ENCODE measurements around the gene APOB. TPM values are rescaled to one million over a fixed set of nuclear protein-coding genes. Genes with fewer than 3 reads are reported as not detected.

APOB gene
- total and polyA plus RNA-seq, 2 of the 13 experiments (the other 11 are each of a cell fraction or from before 2014, with no cell fraction given) = 1,569 to 2,515 TPM

DNA sequence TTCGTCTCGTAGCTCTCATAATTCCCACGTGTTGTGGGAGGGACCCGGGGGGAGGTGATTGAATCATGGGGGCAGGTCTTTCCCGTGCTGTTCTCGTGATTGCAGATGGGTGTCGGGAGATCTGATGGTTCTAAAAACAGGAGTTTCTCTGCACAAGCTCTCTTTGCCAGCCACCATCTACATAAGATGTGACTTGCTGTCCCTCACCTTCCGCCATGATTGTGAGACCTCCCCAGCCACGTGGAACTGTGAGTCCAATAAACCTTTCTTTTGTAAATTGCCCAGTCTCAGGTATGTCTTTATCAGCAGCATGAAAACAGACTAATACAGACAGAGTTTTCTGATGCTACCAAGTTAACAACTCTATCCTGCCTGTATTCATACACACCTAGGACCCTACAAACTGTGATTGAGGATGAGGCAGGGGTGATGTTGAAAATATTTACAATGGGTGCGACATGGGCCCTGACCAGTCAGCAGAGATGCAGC, 3.9 kb downstream of the APOB start (continued):
- TF ChIP-seq, protein P1, sequence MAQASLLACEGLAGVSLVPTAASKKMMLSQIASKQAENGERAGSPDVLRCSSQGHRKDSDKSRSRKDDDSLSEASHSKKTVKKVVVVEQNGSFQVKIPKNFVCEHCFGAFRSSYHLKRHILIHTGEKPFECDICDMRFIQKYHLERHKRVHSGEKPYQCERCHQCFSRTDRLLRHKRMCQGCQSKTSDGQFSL (CRISPR knock-in tag; IDR thresholded peaks at IDR 0.05) = 0 out of 2 replicates have a peak, but pooled peaks have one; percentile 37
- TF ChIP-seq SOX13 (IDR thresholded peaks at IDR 0.05) (no peak), SOX13 (CRISPR knock-in tag; conservative IDR thresholded peaks at IDR 0.05 in 1 of 2, IDR thresholded peaks at IDR 0.05 in 1 of 2) (peak; percentile 4 to 76; a peak in 1 of 4 replicates), POLR2AphosphoS2 (IDR thresholded peaks at IDR 0.05; ENCODE audit: low read depth, low read length) (peak; percentile 34; the same call in 1 of the 2 replicates), NR2F2 (IDR thresholded peaks at IDR 0.05; ENCODE audit: borderline replicate concordance, low read depth) (no peak), SMAD1 (CRISPR knock-in tag; IDR thresholded peaks at IDR 0.05; ENCODE audit: borderline replicate concordance, low read depth) (0 out of 2 replicates have a peak, but pooled peaks have one; percentile 31), ZNF83 (CRISPR knock-in tag; IDR thresholded peaks at IDR 0.05; ENCODE audit: borderline replicate concordance) (no peak), MBD4 (IDR thresholded peaks at IDR 0.05; ENCODE audit: borderline replicate concordance, low read length) (peak; percentile 74)
- TF ChIP-seq, protein P2, sequence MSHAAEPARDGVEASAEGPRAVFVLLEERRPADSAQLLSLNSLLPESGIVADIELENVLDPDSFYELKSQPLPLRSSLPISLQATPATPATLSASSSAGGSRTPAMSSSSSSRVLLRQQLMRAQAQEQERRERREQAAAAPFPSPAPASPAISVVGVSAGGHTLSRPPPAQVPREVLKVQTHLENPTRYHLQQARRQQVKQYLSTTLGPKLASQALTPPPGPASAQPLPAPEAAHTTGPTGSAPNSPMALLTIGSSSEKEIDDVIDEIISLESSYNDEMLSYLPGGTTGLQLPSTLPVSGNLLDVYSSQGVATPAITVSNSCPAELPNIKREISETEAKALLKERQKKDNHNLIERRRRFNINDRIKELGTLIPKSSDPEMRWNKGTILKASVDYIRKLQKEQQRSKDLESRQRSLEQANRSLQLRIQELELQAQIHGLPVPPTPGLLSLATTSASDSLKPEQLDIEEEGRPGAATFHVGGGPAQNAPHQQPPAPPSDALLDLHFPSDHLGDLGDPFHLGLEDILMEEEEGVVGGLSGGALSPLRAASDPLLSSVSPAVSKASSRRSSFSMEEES (CRISPR knock-in tag; IDR thresholded peaks at IDR 0.05) = peak; percentile 22; the same call in 1 of the 2 replicates
- TF ChIP-seq, protein P3, sequence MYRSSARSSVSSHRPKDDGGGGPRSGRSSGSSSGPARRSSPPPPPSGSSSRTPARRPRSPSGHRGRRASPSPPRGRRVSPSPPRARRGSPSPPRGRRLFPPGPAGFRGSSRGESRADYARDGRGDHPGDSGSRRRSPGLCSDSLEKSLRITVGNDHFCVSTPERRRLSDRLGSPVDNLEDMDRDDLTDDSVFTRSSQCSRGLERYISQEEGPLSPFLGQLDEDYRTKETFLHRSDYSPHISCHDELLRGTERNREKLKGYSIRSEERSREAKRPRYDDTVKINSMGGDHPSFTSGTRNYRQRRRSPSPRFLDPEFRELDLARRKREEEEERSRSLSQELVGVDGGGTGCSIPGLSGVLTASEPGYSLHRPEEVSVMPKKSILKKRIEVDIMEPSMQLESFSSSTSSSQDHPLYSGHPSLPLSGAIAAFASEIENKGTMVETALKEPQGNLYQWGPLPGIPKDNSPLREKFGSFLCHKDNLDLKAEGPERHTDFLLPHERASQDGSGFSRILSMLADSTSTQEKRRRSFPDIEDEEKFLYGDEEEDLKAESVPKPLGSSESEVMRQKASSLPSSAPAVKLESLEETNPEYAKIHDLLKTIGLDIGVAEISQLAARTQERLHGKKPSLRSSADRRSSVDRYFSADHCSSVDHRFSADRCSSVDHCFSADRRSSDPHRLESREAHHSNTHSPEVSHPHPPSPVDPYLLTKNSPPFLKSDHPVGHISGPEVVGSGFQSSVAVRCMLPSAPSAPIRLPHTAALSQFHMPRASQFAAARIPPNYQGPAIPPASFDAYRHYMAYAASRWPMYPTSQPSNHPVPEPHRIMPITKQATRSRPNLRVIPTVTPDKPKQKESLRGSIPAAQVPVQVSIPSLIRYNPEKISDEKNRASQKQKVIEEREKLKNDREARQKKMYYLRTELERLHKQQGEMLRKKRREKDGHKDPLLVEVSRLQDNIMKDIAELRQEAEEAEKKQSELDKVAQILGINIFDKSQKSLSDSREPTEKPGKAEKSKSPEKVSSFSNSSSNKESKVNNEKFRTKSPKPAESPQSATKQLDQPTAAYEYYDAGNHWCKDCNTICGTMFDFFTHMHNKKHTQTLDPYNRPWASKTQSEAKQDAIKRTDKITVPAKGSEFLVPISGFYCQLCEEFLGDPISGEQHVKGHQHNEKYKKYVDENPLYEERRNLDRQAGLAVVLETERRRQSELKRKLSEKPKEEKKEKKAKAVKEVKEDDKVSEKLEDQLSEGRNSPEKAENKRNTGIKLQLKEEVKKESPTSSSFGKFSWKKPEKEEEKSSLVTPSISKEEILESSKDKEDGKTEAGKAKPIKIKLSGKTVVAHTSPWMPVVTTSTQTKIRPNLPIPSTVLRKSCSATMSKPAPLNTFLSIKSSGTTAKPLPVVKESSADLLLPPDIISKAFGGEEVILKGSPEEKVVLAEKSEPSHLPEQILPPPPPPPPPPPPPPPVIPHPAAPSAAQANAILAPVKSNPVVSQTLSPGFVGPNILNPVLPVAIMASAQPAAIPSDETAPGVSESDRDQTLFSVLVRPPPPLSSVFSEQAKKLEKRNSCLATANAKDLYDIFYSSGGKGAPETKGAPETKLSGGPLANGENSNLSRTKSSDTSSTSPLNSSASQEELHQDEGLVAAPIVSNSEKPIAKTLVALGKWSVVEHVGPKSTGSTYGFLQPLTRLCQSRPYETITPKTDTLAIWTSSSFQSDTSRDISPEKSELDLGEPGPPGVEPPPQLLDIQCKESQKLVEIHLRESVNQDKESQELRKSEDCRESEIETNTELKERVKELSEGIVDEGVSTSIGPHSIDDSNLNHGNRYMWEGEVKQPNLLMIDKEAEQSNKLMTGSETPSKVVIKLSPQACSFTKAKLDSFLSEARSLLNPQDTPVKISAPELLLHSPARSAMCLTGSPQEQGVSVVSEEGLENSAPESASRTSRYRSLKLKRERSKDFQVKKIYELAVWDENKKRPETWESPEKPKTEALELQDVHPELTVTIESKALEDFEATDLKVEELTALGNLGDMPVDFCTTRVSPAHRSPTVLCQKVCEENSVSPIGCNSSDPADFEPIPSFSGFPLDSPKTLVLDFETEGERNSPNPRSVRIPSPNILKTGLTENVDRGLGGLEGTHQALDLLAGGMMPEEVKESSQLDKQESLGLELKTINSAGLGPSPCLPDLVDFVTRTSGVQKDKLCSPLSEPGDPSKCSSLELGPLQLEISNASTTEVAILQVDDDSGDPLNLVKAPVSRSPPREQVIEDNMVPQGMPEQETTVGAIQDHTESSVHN (CRISPR knock-in tag; IDR thresholded peaks at IDR 0.05) = 0 out of 2 replicates have a peak, but pooled peaks have one; percentile 27
- TF ChIP-seq, protein P4, sequence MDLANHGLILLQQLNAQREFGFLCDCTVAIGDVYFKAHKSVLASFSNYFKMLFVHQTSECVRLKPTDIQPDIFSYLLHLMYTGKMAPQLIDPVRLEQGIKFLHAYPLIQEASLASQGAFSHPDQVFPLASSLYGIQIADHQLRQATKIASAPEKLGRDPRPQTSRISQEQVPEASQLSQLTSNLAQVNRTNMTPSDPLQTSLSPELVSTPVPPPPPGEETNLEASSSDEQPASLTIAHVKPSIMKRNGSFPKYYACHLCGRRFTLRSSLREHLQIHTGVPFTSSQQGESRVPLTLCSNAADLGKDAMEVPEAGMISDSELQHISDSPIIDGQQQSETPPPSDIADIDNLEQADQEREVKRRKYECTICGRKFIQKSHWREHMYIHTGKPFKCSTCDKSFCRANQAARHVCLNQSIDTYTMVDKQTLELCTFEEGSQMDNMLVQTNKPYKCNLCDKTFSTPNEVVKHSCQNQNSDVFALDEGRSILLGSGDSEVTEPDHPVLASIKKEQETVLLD (CRISPR knock-in tag; IDR thresholded peaks at IDR 0.05; ENCODE audit: low read depth) = peak; percentile 47; the same call in 1 of the 2 replicates
- TF ChIP-seq, protein P5, sequence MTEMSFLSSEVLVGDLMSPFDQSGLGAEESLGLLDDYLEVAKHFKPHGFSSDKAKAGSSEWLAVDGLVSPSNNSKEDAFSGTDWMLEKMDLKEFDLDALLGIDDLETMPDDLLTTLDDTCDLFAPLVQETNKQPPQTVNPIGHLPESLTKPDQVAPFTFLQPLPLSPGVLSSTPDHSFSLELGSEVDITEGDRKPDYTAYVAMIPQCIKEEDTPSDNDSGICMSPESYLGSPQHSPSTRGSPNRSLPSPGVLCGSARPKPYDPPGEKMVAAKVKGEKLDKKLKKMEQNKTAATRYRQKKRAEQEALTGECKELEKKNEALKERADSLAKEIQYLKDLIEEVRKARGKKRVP (CRISPR knock-in tag; IDR thresholded peaks at IDR 0.05) = peak in 1 of 2 experiments; percentile 10; a peak in 1 of 4 replicates

All from HepG2 (cell line).